ENCODE measurements around the gene ANO4.
"Not testable (repeated sequence)": the region's sequence is repeated elsewhere in the genome, so short reads cannot be mapped to it uniquely, and the experiment has no call there.

ANO4 gene

GRCh38 chr12:101045486-101046464 is 251.2 kb downstream of the ANO4 start:
- DNase-seq (ENCODE audit: low read depth): no peak

- DNase-seq (ENCODE audit: low read depth): no peak
These were observed 253.1 kb downstream of the ANO4 start for GRCh38 chr12:101047652-101048051.

GRCh38 chr12:101050631-101051030 is 256.1 kb downstream of the ANO4 start:
- no peak for DNase-seq (ENCODE audit: low read depth)

- no peak for DNase-seq (ENCODE audit: low read depth)
These were observed 256.6 kb downstream of the ANO4 start for GRCh38 chr12:101051151-101051550.

GRCh38 chr12:101051901-101052550 is 257.4 kb downstream of the ANO4 start:
- DNase-seq (ENCODE audit: low read depth): peak; percentile 67

- DNase-seq (ENCODE audit: low read depth): no peak
These were observed 258.6 kb downstream of the ANO4 start for GRCh38 chr12:101053203-101053602.

GRCh38 chr12:101055940-101056339 is 261.4 kb downstream of the ANO4 start:
- no peak for DNase-seq (ENCODE audit: low read depth)

- not testable (repeated sequence) for DNase-seq (ENCODE audit: low read depth)
These were observed 267.9 kb downstream of the ANO4 start for GRCh38 chr12:101062508-101062907.

GRCh38 chr12:101064721-101065120 is 270.1 kb downstream of the ANO4 start:
- no peak for DNase-seq (ENCODE audit: low read depth)

- no peak for DNase-seq (ENCODE audit: low read depth)
These were observed 271.9 kb downstream of the ANO4 start for GRCh38 chr12:101066489-101066888.

GRCh38 chr12:101068402-101068801 is 273.8 kb downstream of the ANO4 start:
- DNase-seq (ENCODE audit: low read depth): no peak

- no peak for DNase-seq (ENCODE audit: low read depth)
These were observed 274.3 kb downstream of the ANO4 start for GRCh38 chr12:101068836-101069235.

- DNase-seq (ENCODE audit: low read depth): no peak
These were observed 280.5 kb downstream of the ANO4 start for GRCh38 chr12:101074940-101075680.

- no peak for DNase-seq (ENCODE audit: low read depth)
These were observed 282.3 kb downstream of the ANO4 start for GRCh38 chr12:101076921-101077320.

GRCh38 chr12:101077791-101078528 is 283.4 kb downstream of the ANO4 start:
- no peak for DNase-seq (ENCODE audit: low read depth)

GRCh38 chr12:101078536-101079285 is 284.1 kb downstream of the ANO4 start:
- no peak for DNase-seq (ENCODE audit: low read depth)

- no peak for DNase-seq (ENCODE audit: low read depth)
These were observed 288.1 kb downstream of the ANO4 start for GRCh38 chr12:101082706-101083105.

GRCh38 chr12:101086490-101087135 is 292.0 kb downstream of the ANO4 start:
- peak; percentile 22 for DNase-seq (ENCODE audit: low read depth)

GRCh38 chr12:101087920-101088319 is 293.3 kb downstream of the ANO4 start:
- no peak for DNase-seq (ENCODE audit: low read depth)

GRCh38 chr12:101089271-101089670 is 294.7 kb downstream of the ANO4 start:
- DNase-seq (ENCODE audit: low read depth): no peak

Data from non-pigmented ciliary epithelial cell (primary cell).